HG02981 (cell line): ENCODE results near the gene ALX4.

ENCODE experiments used
- ATAC-seq: cut with Tn5 transposase; IDR thresholded peaks from one replicate; pipeline ENCODE4 v1.9.1; 2021; ENCODE audit warnings: mild to moderate bottlenecking, moderate library complexity; ENCODE audit not compliant: unreplicated experiment

ALX4 gene

DNA sequence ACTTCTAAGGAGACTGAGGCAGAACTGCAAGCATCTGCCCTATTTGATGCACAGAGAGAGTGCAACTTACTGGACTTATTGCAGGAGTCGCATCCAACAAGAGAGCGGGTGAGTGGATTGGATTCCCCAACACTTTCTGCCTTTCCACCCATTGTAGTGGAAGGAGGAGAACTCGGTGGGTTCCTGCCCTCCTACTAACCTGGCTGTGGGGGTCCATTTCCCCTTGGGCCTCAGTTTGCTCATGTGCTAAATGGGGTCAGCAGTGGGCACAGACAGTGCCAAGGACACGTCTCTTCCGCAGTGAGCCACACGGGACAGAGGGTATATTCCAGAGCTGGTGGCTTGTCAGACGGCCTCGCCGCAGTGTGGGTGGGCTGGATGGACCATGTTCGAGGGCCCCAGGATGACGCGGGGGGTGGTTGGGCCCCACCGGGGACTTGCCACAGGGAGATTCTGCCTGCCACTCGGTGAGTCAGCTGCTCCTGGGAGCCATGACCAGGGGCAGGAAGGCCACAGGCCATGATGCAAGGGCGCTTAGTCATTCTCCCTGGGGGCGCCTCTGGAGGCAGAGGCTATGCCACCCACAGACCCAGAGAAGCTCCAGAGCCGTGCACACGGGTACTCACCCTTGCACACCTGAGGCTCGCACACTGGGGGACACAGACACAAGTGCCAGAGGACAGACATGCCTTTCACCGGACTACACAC lies 8.2 kb downstream of the ALX4 start:
- no peak for ATAC-seq

DNA sequence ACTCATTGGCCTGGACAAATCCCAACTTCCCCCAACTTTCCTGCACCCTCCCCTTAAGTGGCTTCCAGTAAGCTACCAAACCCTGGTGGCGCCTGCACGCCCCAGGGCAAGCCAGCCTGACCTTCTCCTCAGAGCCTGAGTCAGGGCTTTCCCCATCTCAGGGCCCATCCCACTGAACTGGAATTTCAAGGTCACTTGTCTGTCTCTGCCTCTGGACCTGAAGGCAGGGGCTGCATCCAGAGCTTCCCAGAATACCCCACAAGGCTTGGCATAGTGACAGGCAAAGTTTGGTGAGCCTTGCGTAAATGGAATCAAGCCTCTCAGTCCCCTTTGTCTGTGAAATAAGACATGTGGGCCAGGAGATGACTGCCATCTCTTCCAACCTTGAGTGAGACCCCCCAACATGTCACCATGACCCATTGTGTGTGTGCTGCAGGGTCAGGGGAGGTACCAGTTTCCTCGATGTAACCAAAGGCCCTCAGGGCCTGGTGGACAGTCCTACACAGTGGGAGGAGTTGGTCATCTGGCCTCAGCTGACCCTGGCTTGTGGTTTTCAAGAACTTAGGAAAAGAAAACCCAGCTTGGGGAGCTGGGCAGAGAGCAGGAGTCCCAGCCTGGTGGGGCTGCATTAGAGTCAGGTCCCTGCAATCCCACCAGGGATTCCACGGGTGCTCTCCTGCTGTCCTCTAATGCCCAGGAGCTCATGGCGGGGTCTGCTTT lies 8.9 kb downstream of the ALX4 start:
- ATAC-seq = no peak

DNA sequence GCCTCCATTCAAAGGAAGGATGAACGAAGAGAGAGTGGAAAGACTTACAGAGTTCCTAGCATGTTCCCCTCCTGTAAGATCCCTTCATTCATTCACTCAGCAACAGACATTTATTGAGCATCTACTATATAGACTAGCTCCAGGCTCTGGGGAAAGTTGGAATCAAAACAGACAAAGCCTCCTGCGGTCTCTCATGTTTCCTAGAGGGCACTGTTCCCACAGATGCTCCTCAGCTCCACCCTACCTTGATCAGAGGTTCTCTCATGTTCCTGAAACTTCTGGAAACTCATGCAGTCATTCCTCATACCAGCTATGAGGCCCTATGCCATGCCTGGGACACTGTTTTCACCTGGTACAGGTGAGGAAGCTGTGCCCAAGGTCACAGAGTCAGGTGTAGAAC lies 11.1 kb downstream of the ALX4 start:
- ATAC-seq = no peak

DNA sequence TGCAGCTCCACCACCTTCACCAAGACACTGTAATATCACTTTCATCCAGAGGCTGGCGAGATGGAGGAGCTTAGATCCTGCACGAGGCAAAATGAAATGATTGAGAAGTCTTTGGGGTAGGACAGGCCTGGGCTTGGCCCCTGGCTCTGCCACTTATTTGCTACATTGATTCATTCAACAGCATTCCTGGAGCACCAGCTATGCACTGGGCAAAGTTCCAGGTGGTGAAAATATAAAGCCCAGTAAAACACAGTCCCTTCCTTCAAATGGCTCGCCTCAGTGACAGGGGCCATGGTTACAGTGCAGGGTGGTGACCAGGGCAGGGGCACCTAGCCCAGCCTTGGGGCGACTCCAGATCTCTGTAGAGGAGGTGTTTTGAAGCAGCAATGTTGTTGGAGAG lies 19.7 kb downstream of the ALX4 start:
- ATAC-seq = no peak

GRCh38 chr11:44288133-44288526 lies 21.8 kb downstream of the ALX4 start:
- no peak for ATAC-seq

- no peak for ATAC-seq
Observed at GRCh38 chr11:44286911-44287310, 23.0 kb downstream of the ALX4 start.

GRCh38 chr11:44286268-44286880 lies 23.6 kb downstream of the ALX4 start:
- ATAC-seq = no peak

GRCh38 chr11:44285756-44286155 lies 24.2 kb downstream of the ALX4 start:
- no peak for ATAC-seq

DNA sequence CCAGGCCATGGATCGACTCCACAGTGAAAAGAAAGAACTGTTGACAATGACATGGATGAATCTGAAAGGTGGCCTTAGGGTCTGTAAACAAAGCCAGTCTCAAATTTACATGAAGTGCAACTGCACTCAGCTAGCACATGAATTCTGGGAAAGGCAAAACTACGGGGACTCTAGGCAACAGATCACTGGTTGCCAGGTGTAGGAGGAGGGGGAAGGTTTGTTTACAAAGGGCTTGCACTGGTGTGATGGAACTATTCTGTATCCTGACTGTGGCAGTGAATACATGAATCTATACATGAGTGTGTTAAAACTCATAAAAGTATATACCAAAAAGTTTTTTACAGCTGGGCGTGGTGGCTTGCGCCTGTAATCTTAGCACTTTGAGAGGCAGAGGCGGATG lies 27.3 kb downstream of the ALX4 start:
- no peak for ATAC-seq

- no peak for ATAC-seq
Observed at GRCh38 chr11:44281151-44281550, 28.8 kb downstream of the ALX4 start.

- no peak for ATAC-seq
Observed at GRCh38 chr11:44280257-44280656, 29.7 kb downstream of the ALX4 start.

DNA sequence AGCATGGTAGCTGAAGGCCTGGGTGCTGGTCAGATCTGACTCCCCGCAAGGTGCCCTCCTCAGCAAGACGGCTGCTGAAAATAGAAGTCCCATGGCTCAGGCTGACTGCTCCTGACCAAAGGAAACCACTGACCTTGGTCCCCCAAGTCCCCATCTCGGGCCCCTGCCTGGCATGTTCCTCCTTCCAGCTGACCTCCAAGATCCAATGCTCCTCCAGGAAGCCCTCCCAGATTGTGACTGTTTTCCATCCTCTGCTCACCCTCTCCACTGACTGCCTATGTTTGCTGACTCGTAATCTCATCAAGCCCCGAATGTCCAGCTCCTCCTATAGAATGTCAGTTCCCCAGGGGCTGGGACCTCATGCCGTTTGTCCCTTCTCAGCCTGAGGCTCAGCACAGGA lies 30.5 kb downstream of the ALX4 start:
- no peak for ATAC-seq

GRCh38 chr11:44277196-44278090 lies 32.5 kb downstream of the ALX4 start:
- no peak for ATAC-seq

GRCh38 chr11:44275961-44276550 lies 33.9 kb downstream of the ALX4 start:
- ATAC-seq = no peak

DNA sequence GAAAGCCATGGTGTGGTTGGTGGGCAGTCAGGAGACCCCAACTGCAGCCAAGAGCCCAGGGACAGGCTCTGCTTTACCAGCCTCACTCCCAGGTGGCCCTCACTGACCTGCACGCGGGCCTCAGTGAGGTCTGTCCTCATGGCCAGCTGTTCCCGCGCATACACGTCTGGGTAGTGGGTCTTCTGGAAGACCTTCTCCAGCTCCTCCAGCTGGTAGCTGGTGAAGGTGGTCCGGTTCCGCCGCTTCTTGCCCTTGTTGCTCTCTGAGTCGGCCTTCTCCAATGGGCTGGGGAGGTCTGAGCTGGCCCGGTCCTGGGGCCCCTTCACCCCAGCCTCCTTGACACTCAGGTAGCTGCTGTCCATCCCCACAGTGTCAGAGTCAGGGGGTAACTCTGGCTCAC lies 34.7 kb downstream of the ALX4 start:
- ATAC-seq = no peak

DNA sequence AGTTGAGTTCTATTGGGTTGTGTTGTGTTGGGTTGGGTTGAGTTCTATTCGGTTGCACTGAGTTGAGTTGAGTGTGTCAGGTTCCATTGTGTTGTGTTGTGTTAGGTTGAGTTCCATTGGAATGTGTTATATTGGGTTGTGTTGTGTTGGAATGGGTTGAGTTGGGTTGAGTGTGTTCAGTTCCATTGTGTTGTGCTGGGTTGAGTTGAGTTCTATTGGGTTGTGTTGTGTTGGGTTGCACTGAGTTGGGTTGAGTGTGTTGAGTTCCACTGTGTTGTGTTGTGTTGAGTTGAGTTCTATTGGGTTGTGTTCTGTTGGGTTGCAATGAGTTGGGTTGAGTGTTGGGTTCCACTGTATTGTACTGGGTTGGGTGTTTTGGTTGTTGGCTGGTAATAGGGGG lies 35.5 kb downstream of the ALX4 start:
- no peak for ATAC-seq

GRCh38 chr11:44271286-44271685 lies 38.7 kb downstream of the ALX4 start:
- ATAC-seq = no peak

GRCh38 chr11:44270403-44271273 lies 39.3 kb downstream of the ALX4 start:
- no peak for ATAC-seq

- ATAC-seq = no peak
Observed at GRCh38 chr11:44269369-44270351, 40.3 kb downstream of the ALX4 start.
